Measurements from ENCODE around the gene OR51T1. TPM values are rescaled to one million over a fixed set of nuclear protein-coding genes. Genes with fewer than 3 reads are reported as not detected.

OR51T1 gene
- total RNA-seq, 1 donor from 2014 or later, result not detected

DNA sequence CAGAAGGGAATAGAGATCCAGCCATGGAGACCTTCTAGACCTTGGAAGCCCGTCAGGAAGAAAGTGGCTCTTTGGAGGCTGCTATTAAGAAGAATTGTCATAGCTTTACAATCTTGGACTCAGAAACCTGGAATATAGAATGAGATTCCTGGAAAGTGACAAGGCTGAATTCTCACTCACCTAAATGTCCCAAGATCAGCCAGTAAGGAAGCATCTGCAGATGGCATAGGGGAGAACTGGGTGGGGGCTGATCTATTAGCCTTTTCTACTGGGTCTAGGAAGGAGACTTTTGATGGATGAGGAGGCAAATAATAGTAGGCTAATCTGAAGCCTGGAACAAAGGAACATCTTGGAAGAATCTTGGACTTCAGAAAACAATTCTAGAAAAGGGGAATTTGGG, 42.5 kb downstream of the OR51T1 start, which contains the start of gene OR51G1:
TSS of gene OR51G1 (minus strand) at position 101 of the 400 bp plus-strand sequence. CDS start at position 101, 0 bp downstream.
- no peak within 1 kb of the TSS for H3K27ac Mint-ChIP-seq (ENCODE audit: unreplicated experiment)
- H3K27me3 Mint-ChIP-seq (ENCODE audit: unreplicated experiment), result peaks cover 16% of the 10 kb centered on the region
- no peaks in the 10 kb centered on the region for H3K36me3 Mint-ChIP-seq (ENCODE audit: unreplicated experiment)
- DNase-seq (ENCODE audit: extremely low spot score, unreplicated experiment), result no peak
- TF ChIP-seq, protein P1, sequence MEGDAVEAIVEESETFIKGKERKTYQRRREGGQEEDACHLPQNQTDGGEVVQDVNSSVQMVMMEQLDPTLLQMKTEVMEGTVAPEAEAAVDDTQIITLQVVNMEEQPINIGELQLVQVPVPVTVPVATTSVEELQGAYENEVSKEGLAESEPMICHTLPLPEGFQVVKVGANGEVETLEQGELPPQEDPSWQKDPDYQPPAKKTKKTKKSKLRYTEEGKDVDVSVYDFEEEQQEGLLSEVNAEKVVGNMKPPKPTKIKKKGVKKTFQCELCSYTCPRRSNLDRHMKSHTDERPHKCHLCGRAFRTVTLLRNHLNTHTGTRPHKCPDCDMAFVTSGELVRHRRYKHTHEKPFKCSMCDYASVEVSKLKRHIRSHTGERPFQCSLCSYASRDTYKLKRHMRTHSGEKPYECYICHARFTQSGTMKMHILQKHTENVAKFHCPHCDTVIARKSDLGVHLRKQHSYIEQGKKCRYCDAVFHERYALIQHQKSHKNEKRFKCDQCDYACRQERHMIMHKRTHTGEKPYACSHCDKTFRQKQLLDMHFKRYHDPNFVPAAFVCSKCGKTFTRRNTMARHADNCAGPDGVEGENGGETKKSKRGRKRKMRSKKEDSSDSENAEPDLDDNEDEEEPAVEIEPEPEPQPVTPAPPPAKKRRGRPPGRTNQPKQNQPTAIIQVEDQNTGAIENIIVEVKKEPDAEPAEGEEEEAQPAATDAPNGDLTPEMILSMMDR (IDR thresholded peaks at IDR 0.05), result no peak
- no peak within 1 kb of the TSS for H3K4me3 Mint-ChIP-seq (ENCODE audit: unreplicated experiment)
- H3K9me3 Mint-ChIP-seq (ENCODE audit: unreplicated experiment), result no peaks in the 10 kb centered on the region
- no peaks in the 10 kb centered on the region for H3K4me1 Mint-ChIP-seq (ENCODE audit: unreplicated experiment)

GRCh38 chr11:4926608-4927007, 44.9 kb downstream of the OR51T1 start:
- no peak for DNase-seq (ENCODE audit: extremely low spot score, unreplicated experiment)
- TF ChIP-seq, protein P1 (IDR thresholded peaks at IDR 0.05), result no peak
- Mint-ChIP-seq H3K27me3 (ENCODE audit: unreplicated experiment) (peaks cover 16% of the 10 kb centered on the region), H3K36me3 (ENCODE audit: unreplicated experiment) (no peaks in the 10 kb centered on the region), H3K4me3 (ENCODE audit: unreplicated experiment) (no peak overlapping the region), H3K4me1 (ENCODE audit: unreplicated experiment) (no peaks in the 10 kb centered on the region), H3K9me3 (ENCODE audit: unreplicated experiment) (no peaks in the 10 kb centered on the region), H3K27ac (ENCODE audit: unreplicated experiment) (no peak overlapping the region)

Other genes starting within 250 kb of the OR51T1 start
- gene OR51D1, start 244.4 kb upstream of the OR51T1 start, total RNA-seq, result not detected in 2 replicates
- 0.81 and 1.1 TPM in 2 replicates for gene OR51E1, start 237.9 kb upstream of the OR51T1 start, total RNA-seq
- 0.40 and 0.76 TPM in 2 replicates for gene OR51E2, start 184.0 kb upstream of the OR51T1 start, total RNA-seq
- gene MMP26, start 177.1 kb upstream of the OR51T1 start, total RNA-seq, result not detected in 2 replicates
- not detected in 2 replicates for gene OR51F1, start 112.0 kb upstream of the OR51T1 start, total RNA-seq
- gene OR52R1, start 77.5 kb upstream of the OR51T1 start, total RNA-seq, result not detected in 2 replicates
- not detected in 2 replicates for gene OR51F2, start 60.6 kb upstream of the OR51T1 start, total RNA-seq
- gene OR51S1, start 32.7 kb upstream of the OR51T1 start, total RNA-seq, result not detected in 2 replicates
- gene OR51A7, start 21.9 kb downstream of the OR51T1 start, total RNA-seq, result not detected in 2 replicates
- gene OR51G2, start 37.5 kb downstream of the OR51T1 start, total RNA-seq, result not detected in 2 replicates
- gene OR51G1, start 42.4 kb downstream of the OR51T1 start, total RNA-seq, result not detected in 2 replicates
- not detected in 2 replicates for gene OR51A4, start 65.7 kb downstream of the OR51T1 start, total RNA-seq
- gene OR51A2, start 73.8 kb downstream of the OR51T1 start, total RNA-seq, result not detected in 2 replicates
- not detected in 2 replicates for gene OR51L1, start 113.0 kb downstream of the OR51T1 start, total RNA-seq
- not detected in 2 replicates for gene OR52J3, start 164.6 kb downstream of the OR51T1 start, total RNA-seq
- gene OR52E2, start 177.7 kb downstream of the OR51T1 start, total RNA-seq, result not detected in 2 replicates
- not detected in 2 replicates for gene OR52E1, start 187.7 kb downstream of the OR51T1 start, total RNA-seq

Data from osteocyte (in vitro differentiated cells).